BJ (cell line): Measurements from ENCODE around the gene UBL7. TPM values are rescaled to one million over a fixed set of nuclear protein-coding genes. Genes with fewer than 3 reads are reported as not detected.

Source experiments
- CTCF ChIA-PET: fragments of 350-600 bp; formaldehyde crosslinking; extraction: SDS; loops from one replicate; lab custom pipeline; 2021; ENCODE audit warnings: antibody characterized with exemption, inconsistent platforms; lab: Yijun Ruan, JAX
- POLR2A ChIA-PET: fragments of 300-600 bp; sonication (Branson Sonifier 250); formaldehyde crosslinking; extraction: SDS; loops from one replicate; lab custom pipeline; 2021; ENCODE audit warnings: antibody characterized with exemption; lab: Charles Lee
- DNase-seq: peaks from one replicate; pipeline ENCODE4 v3.0.0-alpha.2; 2011; ENCODE audit warnings: low read depth
- H3K27me3 ChIP-seq: 2 replicates; pipeline ENCODE4 v1.6.0; 2011; ENCODE audit warnings: low read length; ENCODE audit not compliant: control insufficient read depth, insufficient read depth
- H3K36me3 ChIP-seq: 2 replicates; pipeline ENCODE4 v1.5.1; 2011; ENCODE audit warnings: low read length; ENCODE audit not compliant: control insufficient read depth, insufficient read depth
- H3K4me3 ChIP-seq: 2 replicates; pipeline ENCODE4 v1.5.1; 2011; ENCODE audit warnings: low read depth, mild to moderate bottlenecking, control low read depth, low read length
- CTCF ChIP-seq: IDR thresholded peaks from 2 replicates; pipeline ENCODE4 v1.5.1; 2011; ENCODE audit warnings: low read depth, mild to moderate bottlenecking, control low read depth, inconsistent platforms, low read length, moderate library complexity; ENCODE audit not compliant: insufficient read depth
- polyA plus RNA-seq: library from polyadenylated mRNA; depleted of rRNA; stranded (reverse); fragments of >200 nt; gene quantifications from 2 replicates; pipeline ENCODE4 v1.2.3, GENCODE V29; 2011

The UBL7 gene
- polyA plus RNA-seq, 1 experiment: 87.3 TPM

GRCh38 chr15:74432271-74432967, 28.5 kb downstream of the UBL7 start:
- Histone ChIP-seq H3K36me3 (no peaks in the 10 kb centered on the region), H3K4me3 (peak overlapping the region; percentile 91), H3K27me3 (no peaks in the 10 kb centered on the region)
- DNase-seq: no peak
- ChIA-PET POLR2A (no interaction called here), CTCF (interaction anchor here (1.0 to 19.9 kb wide), 4 partner anchors 13 to 54 kb away, joined by 3 to 622 read pairs (median 3); partner anchors contain the start of gene CYP11A1)
- TF ChIP-seq CTCF: no peak

DNA sequence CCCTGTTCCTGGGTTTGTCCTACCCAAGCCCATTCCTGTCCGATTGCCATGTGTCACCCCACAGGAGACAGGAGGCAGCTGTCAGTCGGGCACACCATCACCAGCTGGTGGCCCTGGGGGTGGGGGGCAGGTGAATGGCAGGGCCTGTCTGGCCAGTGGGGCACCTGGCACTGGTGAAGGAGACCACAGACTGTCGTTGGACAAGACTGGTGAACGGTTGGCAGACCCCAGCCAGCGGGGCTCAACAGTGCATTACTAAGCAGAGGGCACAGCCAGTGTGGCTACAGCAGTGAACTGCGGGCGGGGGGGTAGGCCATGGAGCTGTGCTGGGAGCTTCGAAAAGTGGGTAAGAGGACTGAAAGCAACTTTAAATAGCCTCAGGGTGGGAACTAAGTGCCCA, 29.3 kb downstream of the UBL7 start:
- CTCF ChIA-PET: interaction anchor here (1.0 to 19.9 kb wide), 4 partner anchors 12 to 53 kb away, joined by 3 to 622 read pairs (median 3); partner anchors contain the start of gene CYP11A1
- POLR2A ChIA-PET: no interaction called here
- DNase-seq: no peak
- Histone ChIP-seq H3K4me3 (peak overlapping the region; percentile 91), H3K36me3 (no peaks in the 10 kb centered on the region), H3K27me3 (no peaks in the 10 kb centered on the region)
- TF ChIP-seq CTCF: no peak

DNA sequence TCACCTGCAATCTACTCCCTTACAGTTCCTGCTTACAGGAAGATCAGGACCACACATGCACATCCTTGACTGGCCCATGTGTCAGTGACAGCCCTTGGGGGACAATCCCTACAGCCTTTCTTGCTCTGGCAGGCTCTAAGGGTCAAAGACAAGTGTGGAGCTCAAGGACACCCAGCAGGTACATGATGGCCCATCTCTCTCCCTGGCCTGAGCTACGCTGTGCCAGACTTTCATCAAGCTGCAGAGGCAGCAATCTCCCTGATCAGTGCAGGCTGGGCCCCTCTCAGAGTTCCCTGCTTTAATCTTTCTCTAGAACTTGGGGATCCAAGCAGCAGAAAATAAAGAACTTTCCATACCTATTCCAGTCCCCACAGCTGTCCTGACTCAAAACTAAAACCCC, 29.8 kb downstream of the UBL7 start:
- H3K27me3 ChIP-seq: no peaks in the 10 kb centered on the region
- H3K36me3 ChIP-seq: no peaks in the 10 kb centered on the region
- no peak overlapping the region for H3K4me3 ChIP-seq
- ChIA-PET POLR2A (interaction anchor here (0.6 kb wide), 1 partner anchor 13 kb away, joined by 10 read pairs; no protein-coding TSS in a partner anchor), CTCF (interaction anchor here (1.5 to 19.9 kb wide), 2 partner anchors 24 to 53 kb away, joined by 3 to 622 read pairs; partner anchors contain the start of gene CYP11A1)
- DNase-seq: no peak
- TF ChIP-seq CTCF: no peak

DNA sequence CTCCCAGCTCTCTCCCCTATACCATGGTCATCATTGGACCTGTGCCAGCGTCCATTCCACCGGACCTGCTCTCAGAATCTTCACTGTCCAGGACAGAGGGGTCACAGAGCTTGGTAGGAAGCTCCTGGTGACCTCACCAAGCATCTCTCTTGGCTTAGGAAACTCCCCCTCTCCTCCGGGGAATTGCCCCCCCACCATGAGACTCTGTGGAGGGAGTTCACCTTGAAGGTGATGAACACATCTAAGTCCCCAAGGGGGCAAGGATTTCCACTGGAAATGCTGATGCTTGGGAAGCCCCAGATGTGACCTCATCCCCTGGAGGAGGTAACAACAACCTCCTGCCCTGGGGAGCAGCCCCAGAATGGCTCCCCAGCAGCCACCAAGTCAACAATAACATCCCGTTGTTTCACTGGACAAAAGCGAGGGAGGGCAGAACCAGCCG, 30.4 kb downstream of the UBL7 start:
- Histone ChIP-seq H3K4me3 (no peak overlapping the region), H3K27me3 (no peaks in the 10 kb centered on the region), H3K36me3 (no peaks in the 10 kb centered on the region)
- ChIA-PET CTCF (interaction anchor here (1.0 to 19.9 kb wide), 2 partner anchors 8 to 52 kb away, joined by 4 to 622 read pairs; partner anchors contain the start of gene CYP11A1), POLR2A (interaction anchor here (0.6 kb wide), 1 partner anchor 12 kb away, joined by 10 read pairs; no protein-coding TSS in a partner anchor)
- no peak for DNase-seq
- no peak for TF ChIP-seq CTCF

DNA sequence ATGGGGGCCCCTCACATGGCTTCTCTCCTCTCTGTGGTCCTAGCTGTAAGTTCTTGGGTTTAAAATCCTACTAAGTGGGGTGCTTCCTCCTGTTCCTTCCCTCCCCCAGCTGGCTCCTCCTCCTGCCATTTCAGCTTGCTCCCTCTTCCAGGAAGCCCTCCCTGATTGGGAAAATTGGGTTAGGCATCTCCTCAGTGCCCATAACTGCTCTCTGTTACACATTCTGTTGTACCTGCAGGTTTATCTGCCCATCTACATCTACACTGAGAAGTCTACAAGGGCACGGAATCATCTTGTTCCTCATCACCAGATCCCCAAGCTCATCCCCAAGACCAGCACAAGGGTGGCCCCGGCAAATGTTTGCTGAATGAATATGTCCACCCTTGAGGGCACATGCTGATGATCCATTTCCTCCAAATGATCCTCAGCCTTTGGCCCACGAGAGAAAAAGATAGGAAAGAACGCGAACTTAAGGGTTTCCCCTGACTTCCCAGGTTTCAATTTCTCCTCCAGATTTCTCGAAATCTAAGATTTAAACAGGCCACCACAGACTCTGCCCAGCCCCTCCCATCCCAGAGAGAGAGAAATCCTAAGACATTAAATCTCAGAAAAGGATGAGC, 31.1 kb downstream of the UBL7 start:
- ChIA-PET CTCF (interaction anchor here (1.0 to 19.9 kb wide), 2 partner anchors 9 to 52 kb away, joined by 4 to 622 read pairs; partner anchors contain the start of gene CYP11A1), POLR2A (interaction anchor here (0.7 kb wide), 1 partner anchor 46 kb away, joined by 4 read pairs; no protein-coding TSS in a partner anchor)
- no peak overlapping the region for H3K4me3 ChIP-seq
- no peaks in the 10 kb centered on the region for H3K27me3 ChIP-seq
- no peaks in the 10 kb centered on the region for H3K36me3 ChIP-seq
- no peak for DNase-seq
- no peak for TF ChIP-seq CTCF
